GM18909 (cell line): ENCODE data around the gene CCDC160.

Experiments used
- ATAC-seq: cut with Tn5 transposase; IDR thresholded peaks from one replicate; pipeline ENCODE4 v1.9.1; 2021; ENCODE audit warnings: mild to moderate bottlenecking; ENCODE audit not compliant: unreplicated experiment, poor library complexity

CCDC160 gene

DNA sequence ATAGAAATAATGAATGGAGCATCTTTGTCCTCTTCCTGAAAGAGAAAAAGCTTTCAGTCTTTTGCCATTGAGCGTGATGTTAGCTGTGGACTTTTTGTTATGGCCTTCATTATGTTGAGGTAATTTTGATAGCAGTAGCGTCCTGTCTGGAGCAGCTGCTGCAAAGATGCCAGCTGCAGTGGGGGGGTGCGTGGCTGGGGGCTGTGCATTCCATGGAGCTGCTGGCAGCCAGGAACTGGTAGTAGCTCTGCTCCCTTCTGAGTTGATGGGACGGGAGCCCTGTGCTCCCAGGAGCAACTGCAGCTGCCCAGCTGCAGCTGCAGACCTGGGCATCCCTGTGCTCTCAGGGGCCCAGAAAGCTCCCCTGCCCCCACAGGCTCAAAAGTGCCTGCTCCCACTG is 50.4 kb downstream of the CCDC160 start:
- ATAC-seq: no peak

DNA sequence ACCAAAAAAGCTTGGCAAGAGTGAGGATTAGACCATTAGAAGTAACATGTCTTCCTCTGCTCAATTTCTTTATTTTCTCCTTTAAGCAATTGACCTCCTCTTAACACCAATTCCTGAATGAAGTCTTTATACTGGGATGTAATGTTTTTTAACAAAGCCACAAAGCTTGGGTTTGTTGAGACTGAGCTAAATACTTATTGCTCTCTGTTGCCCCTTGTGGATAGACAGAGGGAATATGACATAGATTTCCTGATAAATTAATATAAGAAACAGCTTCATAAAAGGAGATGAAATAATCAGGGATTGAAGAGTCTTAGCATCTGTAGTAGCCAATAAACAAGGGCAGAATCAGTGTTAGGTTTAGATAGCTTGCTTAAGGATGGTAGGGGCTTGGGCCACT is 57.6 kb downstream of the CCDC160 start:
- no peak for ATAC-seq
